HFFc6 (cell line): ENCODE measurements around the gene TSKS. TPM values are rescaled to one million over a fixed set of nuclear protein-coding genes. Genes with fewer than 3 reads are reported as not detected.
A peak's percentile ranks its signal among the peaks of the same experiment; 100 is the strongest.

Source experiments
- DNase-seq: peaks from one replicate; pipeline ENCODE4 v3.0.0-alpha.2; 2018
- H3K27ac Mint-ChIP-seq: 2 replicates; pipeline ENCODE4 v1.8.0; 2020; ENCODE audit warnings: mild to moderate bottlenecking, mixed read lengths
- H3K27me3 Mint-ChIP-seq: 2 replicates; pipeline ENCODE4 v1.8.0; 2021; ENCODE audit warnings: mild to moderate bottlenecking, moderate library complexity, mixed read lengths; ENCODE audit not compliant: insufficient read depth
- H3K36me3 Mint-ChIP-seq: 2 replicates; pipeline ENCODE4 v1.8.0; 2021; ENCODE audit warnings: low read depth, mixed read lengths
- H3K4me1 Mint-ChIP-seq: 2 replicates; pipeline ENCODE4 v1.8.0; 2020; ENCODE audit warnings: low read depth, mixed read lengths
- H3K4me3 Mint-ChIP-seq: 2 replicates; pipeline ENCODE4 v1.8.0; 2020; ENCODE audit warnings: mild to moderate bottlenecking, moderate library complexity, mixed read lengths
- H3K9me3 Mint-ChIP-seq: 2 replicates; pipeline ENCODE4 v1.8.0; 2020; ENCODE audit warnings: mild to moderate bottlenecking, mixed read lengths
- CTCF ChIP-seq: fragments of 200-600 bp; sonication (generic); IDR thresholded peaks from 2 replicates; pipeline ENCODE4 v1.5.0; 2021; ENCODE audit warnings: antibody characterized with exemption, mild to moderate bottlenecking
- total RNA-seq, 6 experiments: library from RNA; stranded (reverse); fragmentation: NEBNext Ultra II Directional; extraction: Animal tissue kit (Norgen Biotek cat#: 25700); gene quantifications; 2 replicates in 1 of 6; 3 replicates in 5 of 6; pipeline ENCODE4 v1.2.3, GENCODE V29; 2021

TSKS gene
- total RNA-seq, 6 experiments from 2014 or later = not detected

- Mint-ChIP-seq H3K36me3 (peaks cover 15% of the 10 kb centered on the region; the same call in 1 of the 2 replicates), H3K9me3 (no peaks in the 10 kb centered on the region), H3K4me1 (peaks cover 30% of the 10 kb centered on the region), H3K4me3 (no peak overlapping the region), H3K27me3 (peaks cover 2% of the 10 kb centered on the region; the same call in 1 of the 2 replicates), H3K27ac (no peak overlapping the region)
- TF ChIP-seq CTCF = no peak
- no peak for DNase-seq
Measured at GRCh38 chr19:49771674-49772139, 8.6 kb upstream of the TSKS start.

GRCh38 chr19:49770529-49770928 lies 7.4 kb upstream of the TSKS start:
- peaks cover 15% of the 10 kb centered on the region; the same call in 1 of the 2 replicates for H3K36me3 Mint-ChIP-seq
- peaks cover 2% of the 10 kb centered on the region; the same call in 1 of the 2 replicates for H3K27me3 Mint-ChIP-seq
- H3K27ac Mint-ChIP-seq = no peak overlapping the region
- no peak for TF ChIP-seq CTCF
- no peak for DNase-seq
- peaks cover 38% of the 10 kb centered on the region for H3K4me1 Mint-ChIP-seq
- no peaks in the 10 kb centered on the region for H3K9me3 Mint-ChIP-seq
- H3K4me3 Mint-ChIP-seq = no peak overlapping the region

GRCh38 chr19:49767967-49768581 lies 5.0 kb upstream of the TSKS start:
- Mint-ChIP-seq H3K27me3 (peaks cover 2% of the 10 kb centered on the region; the same call in 1 of the 2 replicates), H3K9me3 (no peaks in the 10 kb centered on the region), H3K4me1 (peaks cover 34% of the 10 kb centered on the region), H3K27ac (peak overlapping the region; percentile 82), H3K4me3 (peak overlapping the region; percentile 95), H3K36me3 (peaks cover 15% of the 10 kb centered on the region; the same call in 1 of the 2 replicates)
- DNase-seq = no peak
- TF ChIP-seq CTCF = no peak

- DNase-seq = no peak
- peak overlapping the region; percentile 82 for H3K27ac Mint-ChIP-seq
Measured at GRCh38 chr19:49767381-49767780, 4.3 kb upstream of the TSKS start.

GRCh38 chr19:49766930-49767299 lies 3.8 kb upstream of the TSKS start, which contains the start of gene AP2A1:
Gene AP2A1, plus strand, starts transcription at chr19:49767001. Its CDS starts 133 bp downstream, at chr19:49767134.
- no peak for DNase-seq
- peaks cover 34% of the 10 kb centered on the region for H3K4me1 Mint-ChIP-seq
- H3K27ac Mint-ChIP-seq = peak within 1 kb of the TSS; percentile 98
- no peak for TF ChIP-seq CTCF
- peaks cover 2% of the 10 kb centered on the region; the same call in 1 of the 2 replicates for H3K27me3 Mint-ChIP-seq
- H3K36me3 Mint-ChIP-seq = peaks cover 15% of the 10 kb centered on the region; the same call in 1 of the 2 replicates
- peak within 1 kb of the TSS; percentile 95 for H3K4me3 Mint-ChIP-seq
- H3K9me3 Mint-ChIP-seq = no peaks in the 10 kb centered on the region

More at GRCh38 chr19:49767381-49767780, 4.3 kb upstream of the TSKS start:
- Mint-ChIP-seq H3K4me1 (peaks cover 34% of the 10 kb centered on the region), H3K27me3 (peaks cover 2% of the 10 kb centered on the region; the same call in 1 of the 2 replicates), H3K4me3 (peak overlapping the region; percentile 95), H3K36me3 (peaks cover 15% of the 10 kb centered on the region; the same call in 1 of the 2 replicates), H3K9me3 (no peaks in the 10 kb centered on the region)
- TF ChIP-seq CTCF = no peak
